GM18526 (cell line): Measurements from ENCODE around the gene FNDC4.

ENCODE experiments used
- POLR2A ChIP-seq: IDR thresholded peaks from 3 replicates; pipeline ENCODE4 v1.6.1; 2011; ENCODE audit not compliant: insufficient read length; ENCODE audit errors: extremely low read depth

Gene FNDC4

GRCh38 chr2:27496357-27497287 lies 1.6 kb upstream of the FNDC4 start, which contains the start of gene GCKR:
Gene GCKR, plus strand, starts transcription at chr2:27496839. Its CDS starts 66 bp downstream, at chr2:27496905.
- TF ChIP-seq POLR2A, result no peak

GRCh38 chr2:27495840-27496356 lies 898 bp upstream of the FNDC4 start:
- no peak for TF ChIP-seq POLR2A

- TF ChIP-seq POLR2A, result no peak
Observed at GRCh38 chr2:27494284-27494943, 586 bp downstream of the FNDC4 start.

GRCh38 chr2:27493948-27494283 lies 1.1 kb downstream of the FNDC4 start:
- TF ChIP-seq POLR2A, result no peak

GRCh38 chr2:27492557-27492956 lies 2.4 kb downstream of the FNDC4 start:
- no peak for TF ChIP-seq POLR2A

- peak; percentile 51 for TF ChIP-seq POLR2A
Observed at GRCh38 chr2:27489498-27490397, 5.3 kb downstream of the FNDC4 start, which contains the start of gene IFT172. Gene IFT172, minus strand, starts transcription at chr2:27489743. Its CDS starts 90 bp downstream, at chr2:27489653.

- TF ChIP-seq POLR2A, result no peak
Observed at GRCh38 chr2:27489118-27489497, 5.9 kb downstream of the FNDC4 start.

- no peak for TF ChIP-seq POLR2A
Observed at GRCh38 chr2:27485496-27485895, 9.5 kb downstream of the FNDC4 start.

GRCh38 chr2:27471961-27472360 lies 23.0 kb downstream of the FNDC4 start:
- no peak for TF ChIP-seq POLR2A

- TF ChIP-seq POLR2A, result no peak
Observed at GRCh38 chr2:27464443-27464842, 30.6 kb downstream of the FNDC4 start.

GRCh38 chr2:27461118-27461517 lies 33.9 kb downstream of the FNDC4 start:
- no peak for TF ChIP-seq POLR2A

GRCh38 chr2:27453968-27454367 lies 41.0 kb downstream of the FNDC4 start:
- no peak for TF ChIP-seq POLR2A

GRCh38 chr2:27451095-27451494 lies 43.9 kb downstream of the FNDC4 start:
- no peak for TF ChIP-seq POLR2A

GRCh38 chr2:27448381-27448780 lies 46.6 kb downstream of the FNDC4 start:
- TF ChIP-seq POLR2A, result no peak

- no peak for TF ChIP-seq POLR2A
Observed at GRCh38 chr2:27446057-27446456, 48.9 kb downstream of the FNDC4 start.
